HEK293 (cell line): ENCODE data around the gene PCDH12.

Experiments used
- CTCF ChIA-PET: fragments of 350-600 bp; formaldehyde crosslinking; extraction: SDS; loops from one replicate; lab custom pipeline; 2021; ENCODE audit warnings: antibody characterized with exemption; lab: Yijun Ruan, JAX
- POLR2A ChIA-PET: fragments of 300-600 bp; formaldehyde crosslinking; extraction: SDS; loops from one replicate; lab custom pipeline; 2020; ENCODE audit warnings: antibody characterized with exemption, inconsistent platforms; lab: Yijun Ruan, JAX
- H3K27ac ChIP-seq: fragments of 200-500 bp; sonication (Bioruptor generic); 2 replicates; pipeline ENCODE4 v1.5.1; 2014; ENCODE audit warnings: low read depth, low read length, control low read depth, inconsistent platforms; ENCODE audit errors: extremely low read depth
- H3K36me3 ChIP-seq, 2 experiments: fragments of 200-500 bp in 1 of 2; sonication (Bioruptor generic) in 1 of 2; 1 replicate in 1 of 2; 2 replicates in 1 of 2; pipeline ENCODE4 v1.5.1; 2014 to 2017; ENCODE audit warnings: inconsistent platforms in 2 of 2, low read length in 2 of 2; ENCODE audit not compliant: control insufficient read depth in 2 of 2, insufficient read depth in 1 of 2
- H3K4me1 ChIP-seq: fragments of 200-500 bp; sonication (Bioruptor generic); 2 replicates; pipeline ENCODE4 v1.5.1; 2014; ENCODE audit warnings: mild to moderate bottlenecking, low read length, inconsistent platforms; ENCODE audit not compliant: control insufficient read depth, insufficient read depth
- H3K4me3 ChIP-seq: 2 replicates; pipeline ENCODE4 v1.5.1; 2011; ENCODE audit warnings: low read depth, mild to moderate bottlenecking, control low read depth, low read length, moderate library complexity
- H3K9me3 ChIP-seq: fragments of 200-500 bp; sonication (Bioruptor generic); 2 replicates; pipeline ENCODE4 v1.5.1; 2014; ENCODE audit warnings: low read depth, low read length, inconsistent platforms; ENCODE audit not compliant: control insufficient read depth, insufficient read depth
- ATF2 ChIP-seq: fragments of 450-650 bp; formaldehyde crosslinking; IDR thresholded peaks from 2 replicates; pipeline ENCODE4 v1.5.1; 2016; ENCODE audit warnings: missing biosample characterization, missing genetic modification characterization, low read depth
- GLI4 ChIP-seq: fragments of 450-650 bp; formaldehyde crosslinking; IDR thresholded peaks from 2 replicates; pipeline ENCODE4 v1.5.1; 2016; ENCODE audit warnings: missing biosample characterization, missing genetic modification characterization
- KLF16 ChIP-seq: fragments of 450-650 bp; formaldehyde crosslinking; IDR thresholded peaks from 2 replicates; pipeline ENCODE4 v1.5.1; 2017; ENCODE audit warnings: missing biosample characterization, missing genetic modification characterization
- RBAK ChIP-seq: fragments of 450-650 bp; formaldehyde crosslinking; IDR thresholded peaks from 2 replicates; pipeline ENCODE4 v1.5.1; 2016; ENCODE audit warnings: missing biosample characterization, missing genetic modification characterization
- REST ChIP-seq: fragments of 450-650 bp; formaldehyde crosslinking; IDR thresholded peaks from 2 replicates; pipeline ENCODE4 v1.5.1; 2016; ENCODE audit warnings: missing biosample characterization, missing genetic modification characterization
- SP7 ChIP-seq: fragments of 450-650 bp; formaldehyde crosslinking; IDR thresholded peaks from 2 replicates; pipeline ENCODE4 v1.5.1; 2016; ENCODE audit warnings: missing biosample characterization, missing genetic modification characterization
- ZBTB10 ChIP-seq: fragments of 450-650 bp; formaldehyde crosslinking; IDR thresholded peaks from 2 replicates; pipeline ENCODE4 v1.5.1; 2016; ENCODE audit warnings: missing biosample characterization, missing genetic modification characterization
- ZBTB6 ChIP-seq: fragments of 450-650 bp; formaldehyde crosslinking; IDR thresholded peaks from 2 replicates; pipeline ENCODE4 v1.5.1; 2017; ENCODE audit warnings: missing biosample characterization, missing genetic modification characterization
- ZEB2 ChIP-seq: fragments of 450-650 bp; formaldehyde crosslinking; IDR thresholded peaks from 2 replicates; pipeline ENCODE4 v1.5.1; 2016; ENCODE audit warnings: missing biosample characterization, missing genetic modification characterization
- ZNF140 ChIP-seq: fragments of 450-650 bp; formaldehyde crosslinking; IDR thresholded peaks from 2 replicates; pipeline ENCODE4 v1.5.1; 2016; ENCODE audit warnings: missing biosample characterization, missing genetic modification characterization
- ZNF2 ChIP-seq: fragments of 450-650 bp; formaldehyde crosslinking; IDR thresholded peaks from 2 replicates; pipeline ENCODE4 v1.5.1; 2016; ENCODE audit warnings: missing biosample characterization, missing genetic modification characterization
- ZNF248 ChIP-seq: fragments of 450-650 bp; formaldehyde crosslinking; IDR thresholded peaks from 2 replicates; pipeline ENCODE4 v1.5.1; 2017; ENCODE audit warnings: missing biosample characterization, missing genetic modification characterization
- ZNF335 ChIP-seq: fragments of 450-650 bp; formaldehyde crosslinking; conservative IDR thresholded peaks from 2 replicates; pipeline ENCODE4 v1.5.1; 2016; ENCODE audit warnings: missing biosample characterization, missing genetic modification characterization
- ZNF37A ChIP-seq: fragments of 450-650 bp; IDR thresholded peaks from 2 replicates; pipeline ENCODE4 v1.5.1; 2018; ENCODE audit warnings: missing biosample characterization, missing genetic modification characterization
- ZNF404 ChIP-seq: fragments of 450-650 bp; formaldehyde crosslinking; IDR thresholded peaks from 2 replicates; pipeline ENCODE4 v1.5.1; 2017; ENCODE audit warnings: missing biosample characterization, missing genetic modification characterization
- ZNF513 ChIP-seq: fragments of 450-650 bp; IDR thresholded peaks from 2 replicates; pipeline ENCODE4 v1.5.1; 2018; ENCODE audit warnings: missing biosample characterization, missing genetic modification characterization
- ZNF514 ChIP-seq: fragments of 450-650 bp; formaldehyde crosslinking; IDR thresholded peaks from 2 replicates; pipeline ENCODE4 v1.5.1; 2016; ENCODE audit warnings: missing biosample characterization, missing genetic modification characterization
- ZNF558 ChIP-seq: fragments of 450-650 bp; formaldehyde crosslinking; IDR thresholded peaks from 2 replicates; pipeline ENCODE4 v1.5.1; 2016; ENCODE audit warnings: missing biosample characterization, missing genetic modification characterization
- ZNF629 ChIP-seq: fragments of 450-650 bp; formaldehyde crosslinking; IDR thresholded peaks from 2 replicates; pipeline ENCODE4 v1.5.1; 2017; ENCODE audit warnings: missing biosample characterization, missing genetic modification characterization
- ZNF692 ChIP-seq: fragments of 450-650 bp; formaldehyde crosslinking; IDR thresholded peaks from 2 replicates; pipeline ENCODE4 v1.5.1; 2016; ENCODE audit warnings: missing biosample characterization, missing genetic modification characterization
- ZNF76 ChIP-seq: fragments of 450-650 bp; formaldehyde crosslinking; IDR thresholded peaks from 2 replicates; pipeline ENCODE4; 2016; ENCODE audit warnings: low read depth, missing biosample characterization, missing genetic modification characterization, borderline replicate concordance

Gene PCDH12

GRCh38 chr5:141960449-141961323 lies 2.7 kb upstream of the PCDH12 start (continued):
- no peak for TF ChIP-seq ZNF513 (tag by site-specific recombination)
- TF ChIP-seq ZNF2, result peak; percentile 82; the same call in 1 of the 2 replicates
- no peak for TF ChIP-seq ZBTB6
- peak; percentile 48; the same call in 1 of the 2 replicates for TF ChIP-seq ZBTB10 (tag by site-specific recombination)

- H3K36me3 ChIP-seq, result no peaks in the 10 kb centered on the region
- H3K4me1 ChIP-seq, result no peaks in the 10 kb centered on the region
- ChIA-PET CTCF (interaction anchor here (0.6 to 6.0 kb wide), 51 partner anchors 9 to 1077 kb away, joined by 3 to 158 read pairs (median 5); partner anchors contain the start of genes ARAP3, DELE1, PCDH1 and RNF14), POLR2A (interaction anchor here (1.5 to 1.7 kb wide), 3 partner anchors 9 to 268 kb away, joined by 4 to 8 read pairs (median 6); partner anchors contain the start of genes DELE1 and RNF14)
- TF ChIP-seq ZNF558 (tag by site-specific recombination) (no peak), ZNF37A (tag by site-specific recombination) (no peak), ZNF629 (tag by site-specific recombination) (no peak), RBAK (tag by site-specific recombination) (no peak), SP7 (no peak), REST (tag by site-specific recombination) (no peak), KLF16 (tag by site-specific recombination) (no peak), ZNF76 (tag by site-specific recombination) (no peak), ZEB2 (no peak), ZNF514 (no peak), ZNF404 (tag by site-specific recombination) (no peak), ZNF140 (no peak), GLI4 (tag by site-specific recombination) (no peak), ZNF335 (tag by site-specific recombination) (no peak; the same call in 1 of the 2 replicates), ZNF692 (tag by site-specific recombination) (no peak), ZNF248 (no peak), ATF2 (tag by site-specific recombination) (no peak)
- H3K4me3 ChIP-seq, result no peak overlapping the region
- no peaks in the 10 kb centered on the region for H3K9me3 ChIP-seq
- H3K27ac ChIP-seq, result no peak overlapping the region
Observed at GRCh38 chr5:141960018-141960417, 2.0 kb upstream of the PCDH12 start.
